SH-SY5Y (cell line): ENCODE data around the gene APH1B.
A peak's percentile ranks its signal among the peaks of the same experiment; 100 is the strongest.

ENCODE experiments used
- GATA2 ChIP-seq: IDR thresholded peaks from 2 replicates; pipeline ENCODE4 v1.6.1; 2011; ENCODE audit warnings: mild to moderate bottlenecking, low read depth, low read length
- GATA3 ChIP-seq: IDR thresholded peaks from 2 replicates; pipeline ENCODE4 v1.6.1; 2011; ENCODE audit warnings: low read depth, mild to moderate bottlenecking, low read length, moderate library complexity

The APH1B gene

DNA sequence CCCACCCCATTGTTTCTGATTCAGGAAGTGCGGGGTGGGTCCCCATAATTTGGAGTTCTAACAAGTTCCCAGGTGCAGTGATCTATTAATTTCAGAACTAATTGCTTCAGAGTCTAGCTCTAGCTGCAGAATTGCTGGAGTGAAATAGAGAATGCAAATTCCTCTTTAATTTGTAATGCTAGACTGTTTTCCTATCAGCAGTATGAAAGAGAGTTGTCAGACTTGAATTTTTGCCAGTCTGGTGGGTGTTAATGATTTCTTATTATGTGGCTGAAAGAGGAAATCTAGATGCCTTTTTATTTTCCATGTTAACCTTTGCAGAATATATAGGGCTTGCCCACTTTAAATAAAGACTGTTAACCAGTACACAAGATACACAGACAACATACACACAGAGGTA lies 23.7 kb downstream of the APH1B start:
- TF ChIP-seq GATA3 (no peak), GATA2 (no peak)

DNA sequence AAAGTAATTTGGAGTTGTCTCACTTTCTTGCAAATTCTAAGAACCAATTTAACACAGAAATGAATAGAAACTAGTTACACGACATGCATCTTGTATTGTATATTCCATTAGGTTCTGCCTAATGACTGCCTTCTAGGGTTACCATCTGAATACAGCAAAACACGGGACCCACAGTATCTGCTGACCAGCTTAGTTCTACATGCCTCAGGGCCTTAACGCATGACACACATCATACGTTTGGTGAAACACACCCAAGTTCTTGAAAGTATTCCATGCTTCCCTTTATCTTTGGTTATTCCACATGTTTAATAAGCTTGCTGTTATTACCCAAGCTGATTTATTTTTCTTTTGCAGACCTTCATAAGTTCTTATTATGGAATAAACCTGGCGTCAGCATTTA lies 27.9 kb downstream of the APH1B start:
- TF ChIP-seq GATA3 = no peak

DNA sequence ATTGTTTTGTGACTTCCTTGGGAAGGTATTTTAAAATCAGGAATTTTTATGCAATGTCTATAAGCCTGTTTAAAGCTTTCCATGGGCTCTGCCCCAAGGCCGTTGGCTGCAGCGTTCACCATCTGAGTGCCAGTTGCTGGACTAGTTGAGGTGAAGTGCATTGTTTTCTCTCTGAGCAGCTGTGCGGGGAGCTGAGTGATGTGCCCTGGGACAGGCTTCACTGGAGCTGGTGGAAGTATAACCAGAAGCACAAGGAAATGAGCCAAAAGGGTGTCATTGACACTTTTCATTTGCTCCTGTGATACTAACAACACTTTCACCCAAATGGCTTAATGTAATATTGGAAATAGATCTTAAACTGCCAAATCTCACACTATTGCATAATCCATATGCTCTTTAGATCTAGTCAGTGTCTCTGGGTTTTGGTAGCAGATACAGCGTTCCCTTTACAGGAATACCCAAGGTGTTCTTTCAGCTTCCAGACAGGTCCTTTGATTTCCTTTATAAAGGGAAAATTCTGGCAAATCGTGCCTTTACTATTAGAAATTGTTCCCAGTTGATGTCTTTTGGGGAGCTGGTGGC lies 29.2 kb downstream of the APH1B start:
- TF ChIP-seq GATA2 = no peak
- no peak for TF ChIP-seq GATA3

DNA sequence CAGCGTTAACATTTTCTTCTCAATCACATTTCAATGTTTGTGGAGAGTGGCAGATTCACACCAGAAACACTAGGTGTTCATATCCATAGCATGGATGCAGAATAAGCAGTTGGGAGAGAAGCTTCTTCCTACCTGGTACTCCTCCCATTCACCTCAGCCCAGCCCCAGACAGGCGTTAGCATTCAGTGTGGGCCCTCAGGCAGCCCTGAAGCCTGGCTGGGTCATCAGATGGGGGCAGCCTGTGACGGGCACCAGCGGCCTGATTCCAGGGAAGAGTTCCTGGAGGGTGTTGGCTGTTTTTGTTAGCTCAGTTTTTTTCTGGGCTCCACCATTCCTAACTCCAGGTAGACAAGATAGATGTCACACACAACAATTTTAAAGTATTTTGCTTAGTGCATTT lies 31.1 kb downstream of the APH1B start:
- TF ChIP-seq GATA3 = no peak
- TF ChIP-seq GATA2 = no peak

DNA sequence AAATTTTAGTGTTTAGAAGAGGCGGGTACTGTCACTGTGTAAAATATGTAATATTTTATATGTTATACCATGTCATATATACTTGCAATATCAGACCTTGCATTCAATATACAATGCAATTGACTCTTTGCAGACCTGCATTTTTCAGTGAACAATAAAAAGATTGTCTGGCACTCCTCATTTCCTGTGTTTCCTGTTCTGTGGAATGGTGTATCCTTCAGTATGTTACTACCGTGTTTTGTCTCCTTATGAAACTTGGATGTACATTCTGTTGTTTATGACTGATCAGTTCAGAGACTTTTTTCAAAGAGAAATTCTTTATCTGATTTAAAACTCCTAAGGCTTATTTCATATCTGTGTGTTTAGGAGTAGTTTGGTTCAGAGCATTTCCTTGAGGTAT lies 31.5 kb downstream of the APH1B start:
- no peak for TF ChIP-seq GATA3
- TF ChIP-seq GATA2 = no peak

DNA sequence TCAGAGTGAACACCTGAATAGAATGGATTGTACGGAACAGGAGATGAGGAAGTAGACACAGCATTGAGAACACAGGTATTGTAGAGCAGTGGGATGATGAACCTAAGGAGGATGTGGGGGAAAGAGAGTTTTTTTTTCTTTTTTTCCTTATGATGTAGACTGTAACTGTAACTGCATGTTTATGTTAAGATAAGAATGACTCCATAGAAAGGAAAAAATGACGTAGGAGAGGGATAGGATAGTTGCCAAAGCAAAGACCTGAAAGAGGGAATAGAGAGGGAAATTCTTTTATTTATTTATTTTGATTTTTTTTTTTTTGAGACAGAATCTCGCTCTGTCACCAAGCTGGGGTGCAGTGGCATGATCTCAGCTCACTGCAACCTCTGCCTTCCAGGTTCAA lies 33.2 kb downstream of the APH1B start:
- no peak for TF ChIP-seq GATA3
- TF ChIP-seq GATA2 = no peak

DNA sequence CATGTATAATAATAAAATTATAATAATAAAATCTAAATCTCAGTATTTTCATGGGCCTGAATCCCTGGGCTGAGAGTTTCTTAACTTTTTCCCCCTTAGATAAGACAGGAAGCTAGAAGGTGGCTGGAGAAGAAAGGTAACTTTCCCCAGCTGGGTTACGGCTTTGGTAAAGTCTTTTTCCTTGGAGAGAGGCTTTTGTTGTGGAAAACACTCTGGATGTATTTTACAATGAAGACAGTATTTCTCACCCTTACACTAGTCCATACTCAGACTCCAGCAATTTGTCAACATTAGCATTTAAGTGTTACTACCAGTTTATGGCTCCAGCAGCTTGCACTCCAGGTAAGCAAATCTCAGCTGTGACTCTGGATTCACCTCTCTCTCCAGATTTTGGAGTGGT lies 34.9 kb downstream of the APH1B start:
- no peak for TF ChIP-seq GATA2
- TF ChIP-seq GATA3 = no peak

DNA sequence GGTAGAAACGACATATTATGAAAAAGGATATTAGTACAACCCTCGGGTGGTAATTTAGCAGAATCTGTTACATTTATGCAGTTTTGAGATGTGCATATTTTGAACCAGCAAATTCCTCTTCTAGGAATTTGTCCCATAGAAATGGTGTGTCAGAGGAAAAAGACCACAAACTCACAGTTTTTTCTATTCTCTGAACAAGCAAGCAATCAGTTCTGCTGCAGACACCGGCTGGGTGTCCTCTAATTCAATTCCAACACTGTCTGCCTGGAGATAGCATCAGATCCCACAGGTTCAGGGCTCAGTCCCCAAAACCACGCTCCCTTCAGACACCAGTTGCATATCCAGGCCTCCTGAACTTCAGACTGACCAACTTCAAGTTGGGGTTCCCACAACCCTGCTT lies 36.4 kb downstream of the APH1B start:
- TF ChIP-seq GATA2 = peak; percentile 98
- TF ChIP-seq GATA3 = peak; percentile 92

DNA sequence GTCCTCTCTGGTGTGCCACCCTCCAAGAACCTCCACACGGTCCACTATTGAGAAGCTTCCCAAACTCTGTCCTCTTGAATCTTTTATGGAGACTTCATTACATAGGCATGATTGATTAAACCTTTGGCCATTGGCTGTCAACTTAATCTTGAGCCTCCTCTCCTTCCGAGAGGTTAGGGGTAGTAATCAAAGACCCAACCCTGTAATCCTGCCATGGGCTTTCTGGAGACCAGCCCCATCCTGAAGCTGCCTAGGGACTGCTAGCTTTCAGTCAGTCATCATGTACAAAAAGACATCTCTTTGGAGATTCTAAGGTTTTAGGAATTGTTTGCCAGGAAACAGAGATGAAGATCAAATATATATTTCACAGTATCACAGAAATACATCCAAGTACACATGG lies 37.0 kb downstream of the APH1B start:
- TF ChIP-seq GATA2 (no peak), GATA3 (no peak)

DNA sequence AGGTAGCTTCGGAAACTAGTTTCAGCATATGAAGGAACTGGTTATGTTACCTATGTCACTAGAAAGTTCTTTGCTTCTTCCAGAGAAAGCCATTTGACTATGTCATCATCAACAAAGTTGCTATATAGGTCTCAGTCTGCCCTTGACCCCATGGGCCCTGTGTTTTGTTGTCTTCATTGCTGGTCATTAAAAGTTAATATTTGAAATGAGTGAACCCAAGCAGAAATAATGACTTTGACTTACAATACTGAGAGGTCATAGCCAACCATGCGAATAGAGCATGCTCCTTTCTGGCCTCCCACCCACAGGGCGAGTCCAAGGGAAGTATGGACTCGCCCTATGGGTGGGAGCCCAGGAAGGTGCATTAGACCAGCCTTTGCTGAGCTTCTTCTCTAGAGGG lies 40.9 kb downstream of the APH1B start:
- no peak for TF ChIP-seq GATA3
- no peak for TF ChIP-seq GATA2

DNA sequence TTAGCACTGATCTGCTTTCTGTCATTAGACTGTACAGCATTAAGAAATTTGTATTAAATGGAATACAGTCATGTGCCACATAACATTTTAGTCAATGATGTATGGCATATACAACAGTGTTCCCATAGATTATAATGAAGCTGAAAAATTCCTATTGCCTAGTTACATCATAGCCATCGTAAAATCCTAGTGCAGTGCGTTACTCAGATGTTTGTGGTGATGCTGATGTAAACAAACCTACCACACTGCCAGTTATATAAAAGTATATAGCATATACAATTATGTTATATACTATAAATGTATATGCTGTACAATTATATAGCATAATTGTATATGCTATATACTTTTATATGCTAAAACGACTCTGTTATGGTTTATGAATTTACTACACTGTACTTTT lies 41.7 kb downstream of the APH1B start:
- TF ChIP-seq GATA2 (no peak), GATA3 (no peak)

DNA sequence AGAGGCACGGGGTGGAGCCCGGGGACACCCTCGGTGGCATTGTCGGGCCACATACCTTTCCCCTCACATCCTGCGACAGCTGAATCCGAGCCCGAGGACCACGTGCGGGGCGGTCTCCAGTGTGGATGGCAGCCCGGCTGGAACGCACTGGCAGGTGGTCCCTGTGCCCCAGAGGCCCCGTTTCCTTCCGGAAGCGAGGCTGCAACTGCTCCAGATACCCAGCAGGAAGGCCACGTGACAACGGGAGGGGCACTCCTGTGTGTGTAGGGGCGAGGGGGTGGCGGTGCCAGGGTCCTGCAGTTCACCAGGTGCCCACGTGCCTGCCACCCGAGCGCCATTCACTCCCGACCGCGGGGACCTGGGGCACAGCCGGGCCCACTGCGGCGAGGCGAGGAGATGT lies 44.1 kb downstream of the APH1B start:
- no peak for TF ChIP-seq GATA2
- no peak for TF ChIP-seq GATA3

DNA sequence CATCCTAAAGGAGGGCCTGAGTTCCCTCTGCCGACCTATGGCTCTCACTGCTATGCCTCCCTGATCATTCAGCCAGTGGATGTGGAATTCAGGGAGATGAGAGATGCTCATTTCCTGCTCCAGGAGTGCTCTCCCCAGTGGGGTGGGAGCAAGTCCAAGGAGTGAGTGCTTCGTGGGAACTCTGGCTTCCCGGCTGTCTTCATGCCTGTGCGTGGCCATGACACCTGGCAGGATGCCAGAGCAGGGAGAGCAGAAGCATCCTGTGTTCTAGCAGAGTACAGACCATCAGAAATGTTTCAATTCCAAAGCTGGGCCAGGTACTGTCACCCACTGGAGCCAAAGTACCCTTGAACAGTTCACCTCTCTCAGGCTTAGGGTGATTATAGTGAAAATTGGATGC lies 45.1 kb downstream of the APH1B start:
- no peak for TF ChIP-seq GATA2
- no peak for TF ChIP-seq GATA3

DNA sequence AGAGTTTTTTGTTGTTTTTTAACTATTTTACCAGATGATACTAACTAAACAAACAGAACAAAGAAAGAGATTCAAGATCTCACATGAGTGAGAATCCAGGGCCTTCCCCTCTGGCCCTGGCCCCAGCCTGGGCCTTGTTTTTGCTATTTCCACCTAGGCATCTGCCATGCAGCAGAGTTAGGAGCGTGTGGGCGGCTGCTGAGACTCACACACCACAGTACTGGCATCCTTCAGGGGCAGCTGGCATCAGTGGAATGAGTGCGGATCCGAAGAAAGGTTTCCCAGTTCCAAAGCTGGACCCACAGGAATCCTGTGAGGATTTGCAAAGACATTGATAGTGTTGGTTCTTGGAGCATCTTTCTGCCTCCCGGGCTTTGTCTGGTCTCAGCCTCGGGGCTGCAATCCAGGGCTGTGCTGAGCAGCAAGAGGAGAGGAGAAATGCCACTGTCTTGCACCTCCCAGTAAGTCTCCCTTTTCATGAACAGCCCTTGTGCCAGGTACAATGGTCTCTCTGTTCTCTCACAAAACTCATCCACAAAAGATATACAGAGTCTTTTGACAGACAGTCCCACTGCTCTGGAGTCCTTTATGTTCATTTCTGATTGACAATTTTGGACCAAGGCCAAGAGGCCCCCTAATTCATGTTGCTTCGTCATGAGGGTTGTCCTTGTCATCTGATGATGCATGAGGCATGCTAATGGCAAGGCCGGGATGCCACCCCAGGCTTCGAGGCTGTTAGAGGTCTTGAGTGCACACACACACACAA lies 46.6 kb downstream of the APH1B start:
- TF ChIP-seq GATA2 (no peak), GATA3 (no peak)

DNA sequence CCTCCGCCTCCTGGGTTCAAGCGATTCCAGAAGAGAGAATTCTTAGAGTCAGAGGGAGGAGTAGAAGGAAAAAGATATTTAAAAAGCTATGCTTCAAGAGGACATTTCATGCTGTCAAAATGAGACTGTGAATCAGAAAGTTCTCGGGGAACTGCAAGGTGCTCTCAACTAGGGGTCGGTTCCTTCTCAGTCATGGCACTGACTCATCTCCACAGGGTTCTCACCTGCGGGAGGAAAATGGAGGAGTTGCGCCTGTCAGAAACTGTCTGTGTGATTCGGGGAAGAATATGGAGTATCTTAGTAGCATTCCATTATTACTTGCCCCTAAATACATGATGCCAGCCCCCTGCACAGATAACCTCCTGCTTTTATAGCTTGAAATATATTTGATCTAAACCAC lies 47.4 kb downstream of the APH1B start:
- TF ChIP-seq GATA2 = no peak
- no peak for TF ChIP-seq GATA3

DNA sequence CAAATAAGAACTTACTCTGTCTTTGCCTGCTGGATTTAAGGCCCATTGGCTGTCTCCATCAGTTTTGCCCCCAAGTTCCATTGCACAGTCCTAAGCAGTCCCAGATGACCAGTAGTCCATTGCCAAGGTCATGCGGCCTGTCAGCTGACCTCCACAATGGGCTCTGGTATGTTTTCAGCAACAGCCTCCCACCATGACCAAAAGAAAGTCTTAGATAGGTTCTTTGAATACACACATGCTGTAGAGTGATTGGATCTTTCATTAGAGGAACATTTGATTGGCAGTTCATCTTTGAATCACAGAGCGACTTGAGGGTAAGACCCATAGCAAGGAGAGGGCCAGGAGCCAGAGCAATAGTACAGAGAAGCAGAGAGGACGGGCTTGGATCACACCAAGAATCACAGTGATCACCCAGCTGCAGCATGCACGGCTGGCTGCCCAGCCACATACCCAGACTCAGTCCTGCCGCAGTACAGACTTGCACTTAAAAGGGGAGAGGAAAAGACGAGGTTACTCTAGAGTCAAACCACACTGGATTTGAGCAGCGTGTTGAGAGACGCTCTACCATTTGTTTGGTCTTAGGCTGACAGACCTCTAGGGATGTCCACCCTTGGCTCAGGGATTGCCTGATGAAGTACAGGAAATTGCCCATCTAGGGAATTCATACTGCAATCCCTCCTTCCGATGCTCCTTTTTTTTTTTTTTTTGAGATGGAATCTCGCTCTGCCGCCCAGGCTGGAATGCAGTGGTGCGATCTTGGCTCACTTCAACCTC lies 50.4 kb downstream of the APH1B start:
- no peak for TF ChIP-seq GATA2
